HG03025 (cell line): ENCODE results near the gene KCNT1.

Experiments
- ATAC-seq: cut with Tn5 transposase; IDR thresholded peaks from one replicate; pipeline ENCODE4 v1.9.1; 2021; ENCODE audit warnings: mild to moderate bottlenecking, moderate library complexity; ENCODE audit not compliant: unreplicated experiment, low FRiP score

The KCNT1 gene

DNA sequence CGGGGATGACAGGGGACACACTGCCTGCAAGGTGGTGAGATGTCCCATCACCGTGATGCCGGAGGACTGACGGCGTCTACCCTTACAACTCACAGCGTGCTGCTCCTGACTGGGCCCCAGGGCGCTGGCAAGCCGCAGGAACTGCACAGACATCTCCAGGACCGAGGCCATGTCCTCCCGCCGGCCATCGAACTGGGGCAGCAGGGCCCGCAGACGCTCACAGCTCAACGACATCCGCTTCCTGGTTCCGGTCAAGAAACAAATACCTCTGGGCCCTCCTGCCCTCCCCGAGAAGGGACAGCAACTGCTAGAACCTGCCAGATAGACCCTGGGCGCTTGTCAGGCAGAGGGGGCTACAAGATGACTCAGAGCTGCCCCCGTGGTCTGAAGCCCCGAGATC, 3.7 kb upstream of the KCNT1 start:
- ATAC-seq: no peak

DNA sequence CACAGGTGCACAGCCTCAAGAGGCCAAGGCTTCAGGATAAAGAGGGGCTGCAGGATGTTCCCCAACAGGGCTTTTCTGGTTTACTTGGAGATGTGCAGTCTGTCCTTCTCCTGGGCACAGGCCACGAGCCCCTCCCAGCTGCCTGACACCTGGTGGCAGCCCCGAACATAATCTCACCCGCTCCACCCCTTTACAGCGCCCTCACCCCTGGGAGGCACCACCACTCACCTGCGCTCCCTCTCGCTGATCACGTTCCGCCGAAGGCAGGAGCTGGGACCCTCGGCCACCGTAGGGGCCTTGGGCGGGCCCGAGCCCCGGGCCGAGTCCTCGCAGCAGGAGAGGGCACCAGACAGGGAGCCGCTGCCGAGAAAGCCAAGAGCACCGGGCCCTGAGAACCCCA, 3.2 kb upstream of the KCNT1 start:
- ATAC-seq: no peak

DNA sequence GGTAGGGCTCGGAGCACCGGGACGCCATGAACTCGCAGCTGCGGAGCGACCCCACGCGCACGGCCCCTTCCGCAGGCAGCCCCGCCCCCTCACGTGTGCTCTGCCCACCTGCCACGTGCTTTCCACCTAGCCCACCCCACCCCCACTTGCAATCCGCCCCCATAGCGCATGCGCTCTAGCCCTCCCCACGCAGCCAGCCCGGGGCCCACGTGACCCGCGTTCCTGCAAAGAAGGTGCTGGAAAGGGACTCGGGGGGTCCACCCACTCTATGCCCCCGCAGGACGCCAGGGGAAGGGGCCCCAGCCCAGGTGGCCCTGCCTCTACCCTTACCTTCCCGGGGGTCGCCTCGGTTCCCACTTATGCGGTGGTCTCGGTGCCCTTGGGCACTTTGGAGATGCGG, 2.5 kb upstream of the KCNT1 start, which contains the start of gene SOHLH1:
Gene SOHLH1, minus strand, starts transcription at position 42 of the 400 bp plus-strand sequence. Its CDS starts 14 bp downstream, at position 28.
- ATAC-seq: no peak

DNA sequence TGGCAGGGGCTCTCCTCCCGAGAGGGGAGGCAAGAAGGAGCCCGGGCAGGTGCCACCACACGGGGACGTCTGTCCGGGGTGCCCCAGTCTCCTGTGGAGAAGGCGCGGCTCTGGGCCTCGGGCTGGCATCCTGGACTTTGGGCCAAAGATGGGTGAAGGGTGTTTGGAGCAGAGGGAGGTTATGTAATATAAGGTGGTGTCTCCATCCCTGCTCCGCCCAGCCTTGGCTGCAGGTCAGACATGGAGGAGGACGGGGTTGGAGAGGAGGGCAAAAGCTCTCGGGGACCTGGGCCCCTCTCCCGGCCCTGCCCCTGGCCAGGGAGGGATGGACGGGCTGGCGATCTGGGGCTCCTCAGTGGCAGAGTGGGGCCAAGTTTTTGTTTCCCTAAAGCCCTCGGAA, 1.5 kb upstream of the KCNT1 start:
- ATAC-seq: no peak

DNA sequence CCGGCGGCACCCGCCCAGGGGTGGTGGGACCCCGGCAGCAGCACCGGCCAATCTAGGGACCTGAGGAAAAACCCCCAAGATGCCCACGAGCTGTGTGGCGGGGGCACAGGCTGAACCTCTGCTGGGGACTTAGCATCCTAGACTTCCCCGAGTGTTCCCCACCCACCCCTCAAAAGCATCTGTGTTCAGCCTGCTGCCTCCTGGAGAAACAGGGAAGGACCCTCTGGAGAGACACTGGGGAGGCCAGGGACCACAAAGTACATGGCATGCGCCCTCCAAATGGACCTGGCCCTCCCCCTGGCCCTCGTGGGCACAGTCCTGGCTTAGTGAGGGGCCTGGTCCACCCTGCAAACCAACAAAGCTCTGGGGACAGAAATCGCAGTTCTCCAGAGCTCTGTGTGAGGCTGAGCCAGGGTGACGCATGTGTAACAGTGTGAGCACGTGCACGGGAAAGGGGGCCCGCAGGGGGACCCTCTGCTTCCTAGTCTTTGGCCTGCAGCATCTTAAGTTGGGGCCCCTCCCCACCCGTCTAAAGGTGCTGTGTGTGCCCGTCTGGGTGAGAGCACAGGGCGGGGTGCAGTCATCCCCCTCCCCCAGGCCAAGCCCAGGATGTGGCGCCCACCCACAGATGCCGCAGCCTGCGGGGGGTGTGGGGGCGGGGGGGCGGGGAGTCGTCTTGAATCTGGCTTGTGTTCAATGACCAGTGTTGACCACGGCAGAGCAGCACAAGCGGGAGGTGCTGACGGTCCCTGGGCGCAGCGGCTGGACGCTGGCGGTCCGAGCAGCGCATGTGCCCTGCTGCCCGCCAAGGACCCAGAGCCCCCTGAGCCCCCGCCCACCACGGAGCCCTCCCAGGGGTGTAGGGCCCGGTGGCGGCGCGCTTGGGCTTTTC, 672 bp upstream of the KCNT1 start:
- no peak for ATAC-seq

DNA sequence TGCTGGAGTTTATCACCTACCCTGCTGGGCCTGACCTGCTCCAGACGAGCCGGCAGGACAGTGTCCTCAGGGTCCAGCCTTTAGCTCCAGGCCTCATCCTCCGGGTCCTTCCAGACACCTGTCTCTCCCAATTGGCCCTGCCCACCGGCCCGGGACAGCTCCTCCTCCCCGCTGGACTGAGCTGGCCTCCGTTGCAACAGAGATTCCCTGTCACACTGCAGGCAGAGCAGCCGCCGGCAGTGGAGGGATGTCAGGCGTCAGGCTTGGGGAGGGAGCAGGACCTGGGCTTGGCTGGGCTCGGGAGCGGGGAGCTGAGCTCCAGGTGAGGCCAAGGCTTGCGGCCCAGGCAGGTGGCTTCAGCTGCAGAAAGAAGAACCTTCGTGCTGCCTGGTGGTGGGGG, 1.7 kb downstream of the KCNT1 start:
- ATAC-seq: no peak

DNA sequence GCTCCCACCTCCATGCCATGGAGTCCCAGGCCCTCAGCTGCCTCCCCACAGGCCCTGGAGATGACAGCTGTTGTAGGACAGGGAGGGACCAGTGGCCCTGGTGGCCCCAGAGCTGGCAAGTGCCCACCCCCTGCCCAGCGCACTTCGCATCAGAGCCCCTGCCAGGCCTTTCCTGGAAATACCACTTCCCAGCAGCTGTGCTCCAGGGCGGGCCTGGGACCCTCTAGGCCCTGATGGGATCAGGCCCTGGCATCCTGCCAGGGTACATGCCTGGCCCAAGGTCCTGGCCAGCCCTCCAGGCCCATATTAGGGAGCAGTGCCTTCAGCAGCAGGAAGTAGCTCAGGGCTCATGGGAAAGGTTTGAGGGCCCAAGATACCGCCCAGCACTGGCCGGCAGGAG, 2.5 kb downstream of the KCNT1 start:
- no peak for ATAC-seq

DNA sequence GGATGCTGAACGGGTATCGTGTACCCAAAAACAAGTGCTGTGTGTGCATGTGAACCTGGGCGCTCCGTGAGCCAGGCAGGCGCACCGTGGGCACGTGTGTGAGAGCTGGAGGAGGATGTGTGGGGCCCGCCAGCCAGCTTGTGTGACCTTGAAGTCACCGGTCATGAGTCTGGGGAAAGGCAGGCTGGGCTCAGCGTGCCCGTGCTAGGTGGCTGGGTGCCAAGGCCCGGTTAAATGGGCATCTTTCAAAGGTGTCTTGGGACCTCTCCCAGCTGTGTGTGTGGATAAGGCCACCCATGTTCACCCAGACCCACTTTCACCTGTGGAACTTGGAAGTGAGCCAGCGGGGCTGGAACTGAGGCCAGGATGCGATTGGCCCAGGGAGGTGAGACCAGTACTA, 3.4 kb downstream of the KCNT1 start:
- no peak for ATAC-seq

DNA sequence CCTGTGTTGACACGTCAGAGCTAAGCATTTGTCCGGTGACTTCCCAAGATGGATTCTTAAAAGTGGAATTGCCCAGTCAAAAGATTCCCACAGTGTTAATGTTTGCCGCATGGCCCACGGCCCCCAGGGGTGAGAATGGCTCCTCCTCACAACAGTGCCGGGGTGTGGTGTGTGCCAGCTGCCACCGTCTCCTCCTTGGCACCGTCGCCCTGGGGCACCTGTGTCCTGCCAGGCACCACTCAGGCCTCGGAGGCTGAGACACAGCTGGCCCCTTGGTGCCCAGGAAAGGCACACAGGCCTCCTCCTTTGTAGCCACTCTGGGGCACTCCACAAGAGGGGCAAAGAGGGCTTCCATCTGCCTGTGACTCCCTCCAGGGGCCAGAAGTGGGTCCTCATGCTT, 4.3 kb downstream of the KCNT1 start:
- ATAC-seq: no peak

DNA sequence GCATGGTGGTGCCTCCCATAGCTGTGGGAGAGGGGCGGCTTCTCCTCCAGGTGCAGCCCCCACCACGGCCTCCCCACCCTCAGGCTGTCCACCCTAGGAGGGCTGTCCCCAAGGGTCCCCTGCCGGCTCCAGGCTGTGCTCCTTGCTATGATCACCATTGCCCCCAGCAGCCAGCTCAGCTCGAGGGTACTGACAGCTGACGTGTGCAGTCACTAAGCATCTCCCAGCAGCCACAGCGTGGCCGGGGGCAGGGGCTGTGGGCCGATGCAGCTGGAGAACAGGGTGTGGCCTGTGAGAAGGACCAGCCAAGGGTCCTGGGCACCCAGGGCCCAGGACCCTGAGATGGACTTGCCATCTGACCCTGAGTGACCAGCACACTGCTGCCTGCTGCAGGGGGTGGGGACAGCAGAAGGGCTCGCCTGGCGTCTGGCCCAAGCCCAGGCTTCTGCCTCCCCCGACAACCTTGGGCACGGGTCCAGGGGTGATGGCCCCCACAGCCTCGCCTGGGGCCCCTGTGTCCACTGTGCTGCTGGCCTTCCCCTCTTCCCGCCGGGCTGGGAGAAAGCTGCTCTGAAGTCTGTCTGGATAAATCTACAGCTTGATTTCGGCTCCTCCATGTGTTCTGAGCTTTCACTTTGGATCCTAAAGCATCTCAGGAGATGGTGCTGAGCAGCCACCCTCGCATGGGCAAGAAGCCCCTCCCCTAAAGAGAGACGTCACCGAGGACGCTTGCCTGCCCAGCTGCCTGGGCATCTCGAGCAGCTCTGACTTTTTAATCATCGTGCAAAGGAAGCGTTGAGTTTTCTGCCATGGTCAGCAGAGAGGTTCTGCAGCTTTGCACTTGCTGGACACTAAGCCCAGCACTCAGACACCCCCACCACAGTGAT, 5.5 kb downstream of the KCNT1 start:
- ATAC-seq: no peak

DNA sequence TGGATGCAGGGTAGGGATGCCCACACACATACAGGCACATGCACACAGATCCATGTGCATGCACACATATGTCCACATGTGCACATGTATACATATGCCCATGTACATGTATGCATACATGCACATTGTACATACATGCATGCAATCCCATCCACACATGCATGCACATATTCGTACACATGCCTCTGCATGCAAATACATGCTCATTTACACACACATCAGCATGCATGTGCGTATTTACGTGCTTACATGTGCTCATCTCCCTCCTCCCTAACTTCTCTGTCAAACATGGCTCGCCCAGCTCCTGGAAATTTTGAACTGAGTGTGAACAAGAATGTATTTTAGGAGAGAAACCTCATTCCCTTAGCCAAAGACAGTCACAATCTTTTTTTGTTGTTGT, 6.2 kb downstream of the KCNT1 start:
- no peak for ATAC-seq

DNA sequence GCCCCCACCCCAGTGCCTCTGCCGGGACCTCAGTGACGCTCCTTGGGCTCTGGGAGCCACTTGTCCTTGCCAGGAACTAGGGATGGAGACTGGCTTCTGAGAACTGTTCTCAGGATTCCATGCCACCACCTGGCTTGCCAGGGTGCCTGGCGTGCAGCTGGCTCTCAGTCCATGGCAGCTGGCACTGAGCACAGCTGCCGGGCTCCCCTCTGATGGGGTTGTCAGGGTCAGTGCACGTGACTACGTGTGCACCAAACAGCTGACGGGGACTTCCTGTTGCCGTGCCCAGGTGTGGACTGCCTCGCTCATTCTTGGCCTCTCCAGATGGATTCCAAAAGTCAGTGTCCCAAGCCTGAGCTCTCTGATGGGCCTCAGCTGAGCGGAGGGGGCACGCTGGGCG, 9.4 kb downstream of the KCNT1 start:
- ATAC-seq: no peak

DNA sequence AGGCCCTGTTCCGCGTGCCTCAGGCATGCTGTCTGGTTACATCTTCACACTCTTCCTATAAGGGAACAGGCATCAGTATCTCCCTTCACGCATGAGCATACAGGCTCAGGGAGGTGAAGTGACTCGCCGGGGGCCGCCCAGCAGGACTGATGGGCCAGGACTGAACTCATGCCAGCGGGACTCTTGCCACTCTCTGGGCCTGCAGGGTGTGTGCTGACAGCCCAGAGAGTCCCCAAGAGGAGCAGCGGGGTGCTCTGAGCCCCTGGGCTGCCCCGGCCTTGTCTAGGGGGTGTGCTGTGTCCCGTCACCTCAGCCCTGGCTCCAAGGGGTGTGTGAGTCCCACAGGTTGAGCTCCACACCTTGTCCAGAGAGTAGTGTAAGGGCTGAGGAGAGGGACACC, 9.9 kb downstream of the KCNT1 start:
- no peak for ATAC-seq

DNA sequence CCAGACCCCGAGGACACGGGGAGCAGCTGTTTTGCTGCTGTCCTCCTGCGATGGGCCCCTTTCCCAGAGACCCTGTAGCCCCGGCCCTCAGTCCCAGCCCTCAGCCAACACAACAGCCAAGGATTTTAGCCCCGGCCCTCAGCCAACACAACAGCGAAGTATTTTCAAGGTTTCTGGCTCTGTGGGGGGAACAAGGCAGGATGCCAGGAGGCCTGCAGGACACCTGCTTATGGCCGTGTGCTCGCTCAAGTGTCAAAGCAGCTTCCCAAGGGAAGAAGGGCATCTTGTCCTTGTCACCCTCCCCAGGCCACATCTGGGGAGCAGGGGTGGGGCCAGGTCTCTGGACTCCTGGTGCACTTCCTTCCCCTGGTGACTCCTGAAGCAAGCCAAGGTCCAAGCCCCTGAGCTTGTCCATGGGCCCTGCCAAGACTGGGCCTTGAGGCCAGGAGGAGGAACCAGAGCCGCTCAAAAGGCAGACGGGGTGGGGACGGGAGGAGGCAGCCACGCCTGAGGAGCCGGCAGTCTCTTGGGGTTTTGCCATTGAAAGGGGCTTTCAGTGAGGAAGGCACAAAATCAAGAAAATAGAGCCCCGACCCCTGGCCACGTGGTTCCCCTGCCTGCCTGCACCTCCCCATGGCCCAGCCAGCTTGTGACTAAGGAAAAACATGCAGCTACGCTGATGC, 10.8 kb downstream of the KCNT1 start:
- ATAC-seq: no peak

DNA sequence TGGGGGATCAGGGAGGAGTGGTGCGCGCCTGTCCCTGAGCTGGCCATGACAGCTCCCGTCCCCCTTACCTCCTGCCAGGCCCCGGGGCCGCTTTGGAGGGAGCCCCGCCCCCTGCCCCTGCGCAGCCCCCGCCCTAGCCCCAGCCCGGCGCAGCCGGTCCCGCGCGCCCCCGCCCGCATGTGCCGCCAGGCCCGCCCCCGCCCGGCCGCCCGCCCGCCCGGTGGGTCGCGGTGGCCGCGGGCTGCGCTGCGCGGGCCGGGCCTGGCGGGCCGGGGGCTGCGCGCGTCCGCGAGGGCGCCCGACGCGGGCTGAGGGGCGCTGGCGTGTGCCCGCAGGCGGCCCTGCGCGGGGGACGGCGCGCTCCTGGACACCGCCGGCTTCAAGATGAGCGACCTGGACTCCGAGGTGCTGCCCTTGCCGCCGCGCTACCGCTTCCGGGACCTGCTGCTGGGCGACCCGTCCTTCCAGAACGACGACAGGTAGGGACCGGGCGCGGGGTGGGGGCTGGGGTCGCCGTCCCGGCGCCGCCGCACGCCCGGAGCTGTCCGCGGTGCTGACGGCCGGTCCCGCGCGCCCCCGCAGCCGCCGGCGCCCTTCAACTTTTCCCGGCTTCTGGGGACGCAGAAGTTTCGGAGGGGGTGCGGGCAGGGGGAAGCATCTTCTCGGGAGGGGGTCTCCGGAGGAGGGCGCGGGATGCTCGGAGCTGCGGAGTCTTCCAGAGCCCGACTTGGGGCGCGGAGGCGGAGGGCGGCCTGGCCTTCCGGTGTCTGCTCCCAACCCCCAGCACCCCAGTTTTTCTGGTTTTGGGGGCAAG, 12.5 kb downstream of the KCNT1 start:
- ATAC-seq: no peak

DNA sequence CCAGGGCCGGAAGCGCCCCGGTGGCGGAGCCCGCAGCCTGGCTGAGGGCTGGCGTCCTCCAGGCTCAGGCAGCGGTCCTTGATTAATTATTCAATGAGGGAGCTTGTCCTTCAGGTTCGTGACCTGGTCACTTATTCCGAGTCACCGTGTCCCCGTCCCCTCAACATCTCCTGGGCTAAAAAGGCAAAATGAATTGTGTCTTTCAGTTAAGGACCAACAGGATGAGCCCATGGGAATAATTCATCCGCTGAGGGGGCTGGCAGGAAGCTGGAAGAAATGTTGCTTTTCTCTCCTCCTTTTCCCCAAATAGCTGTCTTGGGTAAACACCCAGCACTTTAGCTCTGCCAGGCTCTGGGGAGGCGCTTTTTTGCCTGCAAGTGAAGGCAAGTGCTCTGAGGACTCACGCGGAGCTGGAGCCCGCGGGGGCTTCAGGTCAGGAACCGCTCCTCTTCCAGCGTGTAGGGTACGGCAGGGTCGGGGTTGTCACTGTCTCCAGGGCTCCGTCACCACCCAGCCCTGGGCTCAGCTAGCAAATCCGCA, 13.1 kb downstream of the KCNT1 start:
- no peak for ATAC-seq

DNA sequence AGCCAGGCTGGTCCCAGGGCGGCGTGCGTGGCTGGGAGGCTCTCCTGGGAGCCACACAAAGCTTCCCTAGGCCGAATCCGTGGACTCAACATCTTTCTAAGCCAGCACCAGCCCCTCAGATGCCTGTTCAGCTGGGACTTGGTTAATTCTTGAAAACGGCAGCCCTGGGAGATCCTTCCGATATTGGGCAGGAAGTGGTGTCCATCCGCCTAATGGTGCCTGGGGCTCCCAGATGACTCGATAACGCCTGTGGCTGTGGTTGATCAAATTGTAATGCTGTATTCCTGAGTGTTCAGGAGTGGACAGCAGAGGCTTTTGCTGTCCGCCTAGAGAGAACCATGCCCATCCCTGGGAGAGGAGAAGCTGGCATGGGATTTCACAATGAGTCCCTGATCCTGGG, 14.1 kb downstream of the KCNT1 start:
- ATAC-seq: no peak

DNA sequence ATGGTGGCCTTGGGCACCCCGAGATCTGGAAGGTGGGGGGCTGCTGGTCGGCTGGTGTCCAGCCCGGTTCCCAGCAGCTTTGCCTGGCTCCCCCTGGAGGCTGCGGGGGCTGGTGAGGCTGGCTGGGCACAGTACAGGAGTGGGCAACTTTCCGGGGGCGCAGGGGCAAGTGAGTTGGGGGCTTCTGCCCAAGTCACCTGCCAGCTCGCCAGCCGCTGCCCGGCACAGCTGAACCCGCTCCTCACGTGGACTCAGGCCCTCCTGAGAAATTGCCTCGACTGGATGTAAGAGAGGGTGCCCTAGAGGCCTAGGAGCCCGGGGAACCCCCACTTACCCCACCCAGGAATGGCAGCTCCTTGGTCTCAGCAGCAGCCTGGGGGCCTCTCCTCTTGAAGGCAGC, 15.4 kb downstream of the KCNT1 start:
- ATAC-seq: no peak

DNA sequence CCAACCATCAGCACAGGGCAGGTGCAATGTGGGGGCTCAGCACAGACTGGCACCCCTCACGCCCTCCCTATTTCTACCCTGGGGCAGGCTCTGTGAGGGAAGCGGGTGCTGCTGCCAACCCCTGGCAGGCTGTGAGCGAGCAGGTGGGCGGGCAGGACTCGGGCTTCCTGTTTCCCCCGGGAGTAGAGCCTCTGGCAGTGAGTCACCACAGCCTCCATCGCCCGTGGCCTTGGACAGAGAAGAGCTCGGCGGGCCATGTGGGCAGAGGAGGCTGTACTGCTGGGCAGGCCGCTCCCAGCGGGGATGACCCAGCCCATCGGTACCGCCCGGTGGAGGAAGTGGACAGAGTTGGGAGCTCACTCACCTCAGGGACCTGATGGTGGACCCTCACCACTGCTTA, 16.6 kb downstream of the KCNT1 start:
- ATAC-seq: no peak

DNA sequence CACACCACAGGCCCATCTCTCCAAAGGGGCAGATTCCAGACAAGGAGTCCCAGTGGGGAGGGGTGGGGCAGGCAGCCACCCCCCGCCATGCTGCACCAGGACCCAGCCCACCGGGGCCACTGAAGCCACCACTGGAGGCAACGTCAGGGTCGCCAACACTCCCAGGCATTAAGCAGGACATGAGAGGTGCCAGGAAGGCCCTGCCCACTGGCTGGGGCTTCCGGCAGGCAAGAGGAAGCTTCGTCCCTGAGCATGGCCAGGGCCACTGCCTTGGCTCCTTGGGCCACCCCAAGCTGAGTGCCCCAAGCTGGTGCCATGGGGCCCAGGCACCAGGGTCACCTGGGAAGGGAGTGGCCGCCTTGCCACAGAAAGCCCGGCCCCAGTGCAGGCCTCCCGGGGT, 17.5 kb downstream of the KCNT1 start:
- no peak for ATAC-seq
